GM23338 (cell line): ENCODE data around the gene CELF2. TPM values are rescaled to one million over a fixed set of nuclear protein-coding genes. Genes with fewer than 3 reads are reported as not detected.

Source experiments
- ATAC-seq: fragments of 200-7000 bp; cut with Tn5 transposase; 3 replicates; pipeline ENCODE4 v1.9.1; 2020
- DNase-seq: peaks from one replicate; pipeline ENCODE4 v3.0.0-alpha.2; 2015; ENCODE audit warnings: low spot score
- H2AFZ ChIP-seq: fragments of 200-600 bp; sonication (generic); 2 replicates; pipeline ENCODE4 v1.8.0; 2016; ENCODE audit warnings: antibody characterized with exemption, mild to moderate bottlenecking, moderate library complexity
- H3F3A ChIP-seq: fragments of 200-600 bp; sonication (generic); replicated peaks from 2 replicates; pipeline ENCODE4 v1.8.0; 2017; ENCODE audit warnings: antibody characterized with exemption, mixed run types, low read depth
- H3K27ac ChIP-seq: fragments of 200-600 bp; sonication (generic); 2 replicates; pipeline ENCODE4 v1.6.1; 2016; ENCODE audit warnings: low read depth
- H3K27me3 ChIP-seq: fragments of 200-600 bp; sonication (generic); 2 replicates; pipeline ENCODE4 v1.8.0; 2016; ENCODE audit warnings: mild to moderate bottlenecking, mixed run types, moderate library complexity; ENCODE audit not compliant: insufficient read depth
- H3K36me3 ChIP-seq: fragments of 200-600 bp; sonication (generic); 2 replicates; pipeline ENCODE4 v1.8.0; 2016; ENCODE audit warnings: mild to moderate bottlenecking; ENCODE audit not compliant: insufficient read depth
- H3K4me1 ChIP-seq: fragments of 200-600 bp; sonication (generic); 2 replicates; pipeline ENCODE4 v1.8.0; 2016; ENCODE audit warnings: mild to moderate bottlenecking, moderate library complexity; ENCODE audit not compliant: insufficient read depth
- H3K4me2 ChIP-seq: fragments of 200-600 bp; sonication (generic); 2 replicates; pipeline ENCODE4 v1.7.1; 2017; ENCODE audit warnings: mixed run types
- H3K4me3 ChIP-seq: fragments of 200-600 bp; sonication (generic); 2 replicates; pipeline ENCODE4 v1.6.1; 2016; ENCODE audit warnings: mixed run types
- H3K79me2 ChIP-seq: fragments of 200-600 bp; sonication (generic); replicated peaks from 2 replicates; pipeline ENCODE4 v1.8.0; 2017; ENCODE audit warnings: mild to moderate bottlenecking; ENCODE audit not compliant: insufficient read depth
- H3K9me2 ChIP-seq: fragments of 200-600 bp; sonication (generic); 2 replicates; pipeline ENCODE4 v1.8.0; 2017; ENCODE audit not compliant: insufficient read depth
- H4K20me1 ChIP-seq: fragments of 200-600 bp; sonication (generic); replicated peaks from 2 replicates; pipeline ENCODE4 v1.8.0; 2017; ENCODE audit warnings: mild to moderate bottlenecking; ENCODE audit not compliant: insufficient read depth
- H3K27ac Mint-ChIP-seq: 2 replicates; pipeline ENCODE4 v1.8.0; 2020; ENCODE audit warnings: inconsistent platforms, mild to moderate bottlenecking, moderate library complexity, mixed read lengths
- H3K27me3 Mint-ChIP-seq: 3 replicates; pipeline ENCODE4 v1.8.0; 2022; ENCODE audit warnings: low read depth, mild to moderate bottlenecking, moderate library complexity, mixed read lengths, inconsistent platforms; ENCODE audit not compliant: insufficient read depth, poor library complexity
- H3K36me3 Mint-ChIP-seq: 3 replicates; pipeline ENCODE4 v1.8.0; 2021; ENCODE audit warnings: low read depth, mild to moderate bottlenecking, inconsistent platforms, moderate library complexity, mixed read lengths
- H3K4me1 Mint-ChIP-seq: 3 replicates; pipeline ENCODE4 v1.8.0; 2020; ENCODE audit warnings: mild to moderate bottlenecking, inconsistent platforms, mixed read lengths
- H3K4me3 Mint-ChIP-seq: 3 replicates; pipeline ENCODE4 v1.8.0; 2021; ENCODE audit warnings: moderate library complexity, mild to moderate bottlenecking, inconsistent platforms, mixed read lengths
- H3K9me3 Mint-ChIP-seq: 3 replicates; pipeline ENCODE4 v1.8.0; 2020; ENCODE audit warnings: moderate library complexity, mild to moderate bottlenecking, inconsistent platforms, mixed read lengths
- EZH2 ChIP-seq: fragments of 200-600 bp; sonication (generic); IDR thresholded peaks from one replicate; pipeline ENCODE4 v1.8.0; 2017; ENCODE audit warnings: antibody characterized with exemption, mild to moderate bottlenecking, low read depth; ENCODE audit not compliant: unreplicated experiment
- EZH2phosphoT487 ChIP-seq: fragments of 200-600 bp; sonication (generic); IDR thresholded peaks from one replicate; pipeline ENCODE4 v1.8.1; 2018; ENCODE audit warnings: antibody characterized with exemption; ENCODE audit not compliant: unreplicated experiment
- JUNB ChIP-seq: IDR thresholded peaks from one replicate; pipeline ENCODE4 v1.6.1; 2016; ENCODE audit warnings: antibody characterized with exemption; ENCODE audit not compliant: unreplicated experiment
- NANOG ChIP-seq: IDR thresholded peaks from 2 replicates; pipeline ENCODE4 v1.6.1; 2016; ENCODE audit warnings: antibody characterized with exemption, borderline replicate concordance
- POLR2AphosphoS5 ChIP-seq: IDR thresholded peaks from 2 replicates; pipeline ENCODE4 v1.6.1; 2016; ENCODE audit warnings: antibody characterized with exemption, low read depth
- STAT1 ChIP-seq: IDR thresholded peaks from one replicate; pipeline ENCODE4 v1.6.1; 2016; ENCODE audit warnings: antibody characterized with exemption; ENCODE audit not compliant: unreplicated experiment
- ZNF114 ChIP-seq: fragments of 250-450 bp; sonication (Bioruptor Pico); IDR thresholded peaks from 2 replicates; pipeline ENCODE4 v1.5.0; 2020; ENCODE audit warnings: mild to moderate bottlenecking, moderate library complexity
- ZNF331 ChIP-seq: fragments of 250-450 bp; sonication (Bioruptor Pico); IDR thresholded peaks from 2 replicates; pipeline ENCODE4 v1.5.0; 2020; ENCODE audit warnings: low read depth, mild to moderate bottlenecking, moderate library complexity
- polyA plus RNA-seq: library from polyadenylated mRNA; unstranded; fragments of >200 nt; fragmentation: Nextera tagmentation; extraction: Ambion mirVana; gene quantifications from 2 replicates; pipeline ENCODE4 v1.2.1, GENCODE V29; 2016
- total RNA-seq: library from RNA; depleted of rRNA; stranded (reverse); fragments of >200 nt; shearing (Covaris generic); gene quantifications from 2 replicates; pipeline ENCODE4 v1.2.3, GENCODE V29; 2014
- TF ChIP-seq, protein P1 (sequence below): IDR thresholded peaks from 2 replicates; pipeline ENCODE4 v1.6.1; 2016; ENCODE audit warnings: antibody characterized with exemption
- TF ChIP-seq, protein P2 (sequence below): IDR thresholded peaks from one replicate; pipeline ENCODE4 v1.6.1; 2018; ENCODE audit warnings: antibody characterized with exemption; ENCODE audit not compliant: unreplicated experiment
- TF ChIP-seq, protein P3 (sequence below), 2 experiments: fragments of 200-600 bp in 1 of 2; sonication (generic) in 1 of 2; conservative IDR thresholded peaks; 2 replicates each; pipeline versions ENCODE4 v1.5.1 to v1.6.1; 2016 to 2017; ENCODE audit warnings: antibody characterized with exemption in 2 of 2, low read depth in 2 of 2, mild to moderate bottlenecking in 2 of 2, moderate library complexity in 1 of 2

Gene CELF2
- total and polyA plus RNA-seq, 2 experiments from 2014 or later, result 18.1 to 22.5 TPM

GRCh38 chr10:11110539-11110938, 92.9 kb downstream of the CELF2 start (continued):
- no peak for TF ChIP-seq NANOG
- TF ChIP-seq, protein P1, sequence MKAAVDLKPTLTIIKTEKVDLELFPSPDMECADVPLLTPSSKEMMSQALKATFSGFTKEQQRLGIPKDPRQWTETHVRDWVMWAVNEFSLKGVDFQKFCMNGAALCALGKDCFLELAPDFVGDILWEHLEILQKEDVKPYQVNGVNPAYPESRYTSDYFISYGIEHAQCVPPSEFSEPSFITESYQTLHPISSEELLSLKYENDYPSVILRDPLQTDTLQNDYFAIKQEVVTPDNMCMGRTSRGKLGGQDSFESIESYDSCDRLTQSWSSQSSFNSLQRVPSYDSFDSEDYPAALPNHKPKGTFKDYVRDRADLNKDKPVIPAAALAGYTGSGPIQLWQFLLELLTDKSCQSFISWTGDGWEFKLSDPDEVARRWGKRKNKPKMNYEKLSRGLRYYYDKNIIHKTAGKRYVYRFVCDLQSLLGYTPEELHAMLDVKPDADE, result no peak
- no peak for TF ChIP-seq ZNF331

GRCh38 chr10:11111490-11111889, 93.8 kb downstream of the CELF2 start:
- Histone ChIP-seq H3F3A (no peaks in the 10 kb centered on the region), H3K4me1 (peaks cover 6% of the 10 kb centered on the region; the same call in 1 of the 2 replicates), H3K9me2 (0 out of 2 replicates have a peak, but pooled peaks cover 6% of the 10 kb centered on the region), H3K27me3 (no peaks in the 10 kb centered on the region), H4K20me1 (no peaks in the 10 kb centered on the region), H3K27ac (no peak overlapping the region), H3K4me2 (no peak overlapping the region), H3K79me2 (peaks cover 4% of the 10 kb centered on the region; the same call in 1 of the 2 replicates), H3K36me3 (no peaks in the 10 kb centered on the region), H3K4me3 (no peak overlapping the region), H2AFZ (no peak overlapping the region)
- ATAC-seq, result no peak
- H3K27ac Mint-ChIP-seq, result no peak overlapping the region
- H3K27me3 Mint-ChIP-seq, result no peaks in the 10 kb centered on the region
- peaks cover 11% of the 10 kb centered on the region for H3K9me3 Mint-ChIP-seq
- H3K36me3 Mint-ChIP-seq, result peaks cover 9% of the 10 kb centered on the region; the same call in 2 of the 3 replicates
- H3K4me1 Mint-ChIP-seq, result peaks cover 12% of the 10 kb centered on the region; the same call in 2 of the 3 replicates
- no peak for DNase-seq
- no peak overlapping the region for H3K4me3 Mint-ChIP-seq
- no peak for TF ChIP-seq EZH2
- TF ChIP-seq, protein P2, sequence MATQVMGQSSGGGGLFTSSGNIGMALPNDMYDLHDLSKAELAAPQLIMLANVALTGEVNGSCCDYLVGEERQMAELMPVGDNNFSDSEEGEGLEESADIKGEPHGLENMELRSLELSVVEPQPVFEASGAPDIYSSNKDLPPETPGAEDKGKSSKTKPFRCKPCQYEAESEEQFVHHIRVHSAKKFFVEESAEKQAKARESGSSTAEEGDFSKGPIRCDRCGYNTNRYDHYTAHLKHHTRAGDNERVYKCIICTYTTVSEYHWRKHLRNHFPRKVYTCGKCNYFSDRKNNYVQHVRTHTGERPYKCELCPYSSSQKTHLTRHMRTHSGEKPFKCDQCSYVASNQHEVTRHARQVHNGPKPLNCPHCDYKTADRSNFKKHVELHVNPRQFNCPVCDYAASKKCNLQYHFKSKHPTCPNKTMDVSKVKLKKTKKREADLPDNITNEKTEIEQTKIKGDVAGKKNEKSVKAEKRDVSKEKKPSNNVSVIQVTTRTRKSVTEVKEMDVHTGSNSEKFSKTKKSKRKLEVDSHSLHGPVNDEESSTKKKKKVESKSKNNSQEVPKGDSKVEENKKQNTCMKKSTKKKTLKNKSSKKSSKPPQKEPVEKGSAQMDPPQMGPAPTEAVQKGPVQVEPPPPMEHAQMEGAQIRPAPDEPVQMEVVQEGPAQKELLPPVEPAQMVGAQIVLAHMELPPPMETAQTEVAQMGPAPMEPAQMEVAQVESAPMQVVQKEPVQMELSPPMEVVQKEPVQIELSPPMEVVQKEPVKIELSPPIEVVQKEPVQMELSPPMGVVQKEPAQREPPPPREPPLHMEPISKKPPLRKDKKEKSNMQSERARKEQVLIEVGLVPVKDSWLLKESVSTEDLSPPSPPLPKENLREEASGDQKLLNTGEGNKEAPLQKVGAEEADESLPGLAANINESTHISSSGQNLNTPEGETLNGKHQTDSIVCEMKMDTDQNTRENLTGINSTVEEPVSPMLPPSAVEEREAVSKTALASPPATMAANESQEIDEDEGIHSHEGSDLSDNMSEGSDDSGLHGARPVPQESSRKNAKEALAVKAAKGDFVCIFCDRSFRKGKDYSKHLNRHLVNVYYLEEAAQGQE, result no peak
- no peak for TF ChIP-seq STAT1
- no peak for TF ChIP-seq EZH2phosphoT487
- no peak for TF ChIP-seq ZNF331
- no peak for TF ChIP-seq POLR2AphosphoS5
- no peak for TF ChIP-seq ZNF114 (CRISPR knock-in tag)
- no peak for TF ChIP-seq NANOG
- TF ChIP-seq JUNB, result no peak
- TF ChIP-seq, protein P3, sequence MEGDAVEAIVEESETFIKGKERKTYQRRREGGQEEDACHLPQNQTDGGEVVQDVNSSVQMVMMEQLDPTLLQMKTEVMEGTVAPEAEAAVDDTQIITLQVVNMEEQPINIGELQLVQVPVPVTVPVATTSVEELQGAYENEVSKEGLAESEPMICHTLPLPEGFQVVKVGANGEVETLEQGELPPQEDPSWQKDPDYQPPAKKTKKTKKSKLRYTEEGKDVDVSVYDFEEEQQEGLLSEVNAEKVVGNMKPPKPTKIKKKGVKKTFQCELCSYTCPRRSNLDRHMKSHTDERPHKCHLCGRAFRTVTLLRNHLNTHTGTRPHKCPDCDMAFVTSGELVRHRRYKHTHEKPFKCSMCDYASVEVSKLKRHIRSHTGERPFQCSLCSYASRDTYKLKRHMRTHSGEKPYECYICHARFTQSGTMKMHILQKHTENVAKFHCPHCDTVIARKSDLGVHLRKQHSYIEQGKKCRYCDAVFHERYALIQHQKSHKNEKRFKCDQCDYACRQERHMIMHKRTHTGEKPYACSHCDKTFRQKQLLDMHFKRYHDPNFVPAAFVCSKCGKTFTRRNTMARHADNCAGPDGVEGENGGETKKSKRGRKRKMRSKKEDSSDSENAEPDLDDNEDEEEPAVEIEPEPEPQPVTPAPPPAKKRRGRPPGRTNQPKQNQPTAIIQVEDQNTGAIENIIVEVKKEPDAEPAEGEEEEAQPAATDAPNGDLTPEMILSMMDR (conservative IDR thresholded peaks at IDR 0.05; ENCODE audit: low read depth in 2 of 2), result no peak
- TF ChIP-seq, protein P1, result no peak
